ENCODE measurements around the gene HILPDA. TPM values are rescaled to one million over a fixed set of nuclear protein-coding genes. Genes with fewer than 3 reads are reported as not detected.

The HILPDA gene, protein sequence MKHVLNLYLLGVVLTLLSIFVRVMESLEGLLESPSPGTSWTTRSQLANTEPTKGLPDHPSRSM
- total RNA-seq (2022; extraction: Qiagen RNA extraction) = 20.8 to 25.2 TPM (median 23.0 TPM) in 5 replicates

DNA sequence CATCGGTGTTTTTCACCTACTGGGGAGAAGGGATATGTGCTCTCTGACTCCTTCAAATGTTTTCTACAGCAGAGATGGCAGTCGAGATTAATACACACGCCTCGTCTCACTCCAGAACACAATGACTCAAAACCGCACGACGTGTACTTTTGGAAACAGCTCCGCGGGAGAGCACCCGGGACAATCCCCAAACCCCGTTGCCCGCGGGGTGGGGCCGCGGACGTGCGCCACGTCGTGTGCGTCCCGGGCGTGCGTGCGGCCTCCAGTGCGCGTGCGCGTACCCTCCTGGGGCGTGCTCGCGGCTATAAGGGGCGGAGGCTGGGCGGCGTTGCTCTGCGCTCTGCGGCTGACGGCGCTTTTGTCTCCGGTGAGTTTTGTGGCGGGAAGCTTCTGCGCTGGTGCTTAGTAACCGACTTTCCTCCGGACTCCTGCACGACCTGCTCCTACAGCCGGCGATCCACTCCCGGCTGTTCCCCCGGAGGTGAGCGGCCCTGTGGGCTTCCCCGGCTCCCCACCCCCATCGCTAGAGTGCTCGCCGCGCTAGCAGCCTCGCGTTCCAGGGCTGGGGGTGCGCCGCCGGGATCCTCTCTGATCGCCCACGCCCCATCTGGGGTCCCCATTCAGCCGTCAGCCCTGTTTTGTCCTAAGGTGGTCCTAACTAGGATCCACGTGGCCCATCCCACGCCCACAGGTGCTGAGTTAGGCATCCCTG is at the start of gene HILPDA:
TSS of gene HILPDA (plus strand) at position 336 of the 712 bp plus-strand sequence. CDS start 1,391 bp downstream, outside the sequence.

DNA sequence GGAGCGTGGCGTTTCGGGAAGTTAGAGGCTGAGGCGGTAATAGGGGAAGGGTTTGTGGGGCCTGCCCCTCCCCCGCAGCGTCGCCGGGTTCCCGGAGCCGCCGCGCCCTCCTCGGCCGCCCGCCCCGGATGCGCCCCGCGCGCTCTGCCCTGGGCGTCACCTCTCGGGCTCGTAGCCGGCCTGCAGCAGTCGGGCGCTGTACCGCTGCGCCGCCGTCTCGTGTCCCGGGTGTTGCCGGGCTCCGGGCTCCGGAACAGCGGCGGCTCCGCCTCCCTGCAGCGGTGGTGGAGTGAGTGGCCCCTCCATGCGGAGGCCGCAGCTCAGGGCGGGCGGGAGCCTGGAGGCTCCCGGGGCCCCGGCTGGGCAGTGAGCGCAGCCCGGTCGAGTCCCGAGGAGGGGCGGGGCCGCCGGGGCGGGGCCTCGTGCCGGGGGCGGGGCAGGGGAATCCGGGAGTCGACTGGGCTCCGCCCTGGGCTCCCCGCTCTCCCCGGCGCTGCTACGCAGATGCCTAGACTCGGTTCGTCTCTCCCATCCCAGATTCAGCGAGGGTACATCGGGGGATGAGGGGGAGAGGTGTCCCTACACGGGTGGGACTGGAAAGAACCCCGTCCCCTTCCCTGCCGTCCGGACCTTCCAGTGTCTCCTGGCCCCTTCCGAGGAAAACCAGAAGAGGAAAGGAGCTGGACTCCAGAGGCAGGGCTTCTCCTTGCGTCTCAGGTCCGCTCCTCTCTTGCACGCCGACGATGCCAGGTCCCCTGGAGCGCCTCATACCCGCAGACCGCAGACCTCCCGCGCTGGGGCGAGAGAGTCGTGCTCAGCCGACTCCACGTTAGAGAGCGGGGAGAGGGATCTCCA is 45.9 kb upstream of the HILPDA start, which contains the start of gene IMPDH1:
TSS of gene IMPDH1 (minus strand) at position 387 of the 855 bp plus-strand sequence. CDS start at position 306, 81 bp downstream.

DNA sequence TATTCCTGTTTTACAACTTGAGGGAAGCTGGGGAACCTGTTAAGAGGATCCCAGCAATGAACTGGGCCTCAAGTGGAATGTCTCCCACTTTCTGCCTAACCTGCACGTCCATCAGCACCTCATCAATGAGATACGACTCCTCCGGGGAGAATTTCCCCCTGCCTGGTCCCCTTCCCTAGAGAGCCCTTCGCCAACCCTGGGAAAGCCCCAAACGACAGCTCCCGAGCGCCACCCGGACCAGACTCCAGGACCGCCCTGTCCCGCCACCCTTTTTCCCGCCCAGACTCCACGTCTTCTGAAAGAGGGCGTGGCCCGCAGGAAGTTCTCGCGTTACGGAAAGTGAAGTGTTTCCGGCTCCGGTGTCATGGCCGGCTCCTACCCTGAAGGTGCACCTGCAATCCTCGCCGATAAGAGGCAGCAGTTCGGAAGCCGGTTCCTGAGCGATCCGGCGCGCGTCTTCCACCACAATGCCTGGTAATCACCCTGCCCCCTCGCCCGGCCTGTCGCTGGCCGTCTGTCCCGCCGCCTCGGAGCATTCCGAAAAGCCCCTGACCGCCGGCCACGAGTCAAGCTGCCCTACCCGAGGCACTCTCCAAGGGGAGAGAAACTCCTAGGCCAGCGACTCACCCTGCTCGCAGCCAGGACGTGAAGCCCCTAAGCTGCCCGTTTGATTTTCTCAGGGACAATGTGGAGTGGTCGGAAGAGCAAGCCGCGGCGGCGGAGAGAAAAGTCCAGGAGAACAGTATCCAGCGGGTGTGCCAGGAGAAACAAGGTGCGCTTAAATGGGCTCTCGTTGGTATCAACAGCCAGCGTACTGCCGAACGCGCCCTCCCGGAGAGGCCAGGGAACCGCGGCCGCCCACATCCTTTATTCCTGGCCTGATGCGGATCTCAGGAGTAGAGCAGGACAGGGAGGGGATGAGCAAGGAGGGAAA is 21.0 kb downstream of the HILPDA start, which contains the start of gene METTL2B:
TSS of gene METTL2B (plus strand) at position 347 of the 934 bp plus-strand sequence. CDS start at position 365, 18 bp downstream.

Other genes with a start within 250 kb of the HILPDA start
- gene LEP, start 214.6 kb upstream of the HILPDA start, total RNA-seq (2022; extraction: Qiagen RNA extraction) = not detected in 5 replicates
- gene RBM28, start 112.0 kb upstream of the HILPDA start, total RNA-seq (2022; extraction: Qiagen RNA extraction) = 49.7 to 66.8 TPM (median 51.3 TPM) in 5 replicates
- gene PRRT4, start 94.2 kb upstream of the HILPDA start, total RNA-seq (2022; extraction: Qiagen RNA extraction) = 0.20 to 0.54 TPM (median 0.25 TPM) in 5 replicates
- 122 to 163 TPM (median 150 TPM) in 5 replicates for gene IMPDH1, start 45.9 kb upstream of the HILPDA start, total RNA-seq (2022; extraction: Qiagen RNA extraction)
- gene METTL2B, start 20.9 kb downstream of the HILPDA start, total RNA-seq (2022; extraction: Qiagen RNA extraction) = 20.5 to 25.3 TPM (median 22.7 TPM) in 5 replicates
- gene GARIN1A, start 216.4 kb downstream of the HILPDA start, total RNA-seq (2022; extraction: Qiagen RNA extraction) = 0.10 to 0.67 TPM (median 0.49 TPM) in 5 replicates